GM12891 (cell line): Measurements from ENCODE around the gene OTUD5.

Experiments
- PAX5 ChIP-seq: IDR thresholded peaks from 2 replicates; pipeline ENCODE4 v1.6.1; 2011; ENCODE audit warnings: low read length, moderate library complexity, mild to moderate bottlenecking; ENCODE audit not compliant: insufficient read depth, severe bottlenecking
- POLR2A ChIP-seq: IDR thresholded peaks from 2 replicates; pipeline ENCODE4 v1.6.1; 2011; ENCODE audit warnings: low read depth, low read length, control low read depth
- POLR2AphosphoS5 ChIP-seq: IDR thresholded peaks from 2 replicates; pipeline ENCODE4 v1.6.1; 2011; ENCODE audit warnings: low read depth, low read length, control low read depth
- SPI1 ChIP-seq: IDR thresholded peaks from 2 replicates; pipeline ENCODE4 v1.6.1; 2011; ENCODE audit warnings: low read depth, low read length, control low read depth
- TAF1 ChIP-seq: IDR thresholded peaks from 2 replicates; pipeline ENCODE4 v1.6.1; 2011; ENCODE audit warnings: low read depth, low read length, control low read depth

DNA sequence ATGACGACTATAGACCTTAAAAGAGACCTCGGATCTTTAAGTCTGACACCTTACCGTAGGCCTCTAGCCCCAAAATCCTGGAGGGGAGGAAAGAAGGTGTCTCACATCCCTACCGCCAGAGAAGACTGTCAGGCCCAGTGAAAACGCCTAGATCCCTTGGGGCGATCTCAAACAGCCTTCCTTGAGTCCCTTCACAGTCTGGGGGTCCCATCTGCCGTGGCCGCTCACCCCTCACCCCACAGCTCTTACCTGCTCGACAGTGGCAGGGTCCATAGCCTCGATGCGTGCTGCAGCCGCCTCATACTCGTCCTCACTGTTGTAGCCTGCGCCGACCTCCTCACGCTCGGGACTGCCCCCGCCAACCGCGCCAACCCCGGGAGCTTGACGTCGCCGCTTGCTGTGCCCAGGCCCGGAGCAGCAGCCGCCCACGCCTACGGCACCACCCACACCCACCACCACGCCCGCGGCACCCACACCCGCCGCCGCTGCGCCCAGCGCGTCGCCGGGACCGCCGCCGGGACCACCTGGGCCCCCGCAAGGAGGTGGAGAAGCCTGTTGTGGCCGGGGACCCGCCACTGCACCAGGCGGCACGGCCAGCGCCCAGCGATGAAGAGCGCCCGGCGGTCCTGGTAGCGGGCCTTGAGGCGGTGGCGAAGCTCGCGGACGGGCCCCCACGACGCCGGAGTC, 536 bp downstream of the OTUD5 start:
- TF ChIP-seq TAF1 (no peak), POLR2A (no peak), POLR2AphosphoS5 (no peak), PAX5 (no peak), SPI1 (no peak)
